AG09309 (cell line): ENCODE results near the gene TTYH2.
A peak's percentile ranks its signal among the peaks of the same experiment; 100 is the strongest.

Experiments
- DNase-seq: peaks from one replicate; pipeline ENCODE4 v3.0.0-alpha.2; 2010; ENCODE audit warnings: low read depth
- H3K4me3 ChIP-seq: 2 replicates; pipeline ENCODE4 v1.5.1; 2011; ENCODE audit warnings: mild to moderate bottlenecking, low read depth, low read length, moderate library complexity; ENCODE audit not compliant: control insufficient read depth
- CTCF ChIP-seq: IDR thresholded peaks from 2 replicates; pipeline ENCODE4 v1.5.1; 2011; ENCODE audit warnings: mild to moderate bottlenecking, low read depth, low read length, inconsistent platforms; ENCODE audit not compliant: insufficient read depth, control insufficient read depth; ENCODE audit errors: missing control alignments

TTYH2 gene

GRCh38 chr17:74194682-74195081 lies 18.7 kb upstream of the TTYH2 start:
- H3K4me3 ChIP-seq: no peak overlapping the region
- TF ChIP-seq CTCF: no peak
- no peak for DNase-seq

- DNase-seq: no peak
- H3K4me3 ChIP-seq: no peak overlapping the region
- TF ChIP-seq CTCF: no peak
Measured at GRCh38 chr17:74196541-74197317, 16.6 kb upstream of the TTYH2 start.

GRCh38 chr17:74197801-74198200 lies 15.6 kb upstream of the TTYH2 start:
- TF ChIP-seq CTCF: no peak
- no peak overlapping the region for H3K4me3 ChIP-seq
- no peak for DNase-seq

GRCh38 chr17:74198694-74199093 lies 14.7 kb upstream of the TTYH2 start:
- TF ChIP-seq CTCF: no peak
- no peak overlapping the region for H3K4me3 ChIP-seq
- DNase-seq: no peak

- TF ChIP-seq CTCF: peak; percentile 93
- DNase-seq: no peak
- H3K4me3 ChIP-seq: no peak overlapping the region
Measured at GRCh38 chr17:74199306-74200092, 13.9 kb upstream of the TTYH2 start.

GRCh38 chr17:74200112-74200511 lies 13.3 kb upstream of the TTYH2 start:
- DNase-seq: no peak
- H3K4me3 ChIP-seq: no peak overlapping the region
- no peak for TF ChIP-seq CTCF
